ENCODE data around the gene CTBP2. TPM values are rescaled to one million over a fixed set of nuclear protein-coding genes. Genes with fewer than 3 reads are reported as not detected.

The CTBP2 gene
- total RNA-seq, 2 donors from 2014 or later: 107 to 142 TPM

DNA sequence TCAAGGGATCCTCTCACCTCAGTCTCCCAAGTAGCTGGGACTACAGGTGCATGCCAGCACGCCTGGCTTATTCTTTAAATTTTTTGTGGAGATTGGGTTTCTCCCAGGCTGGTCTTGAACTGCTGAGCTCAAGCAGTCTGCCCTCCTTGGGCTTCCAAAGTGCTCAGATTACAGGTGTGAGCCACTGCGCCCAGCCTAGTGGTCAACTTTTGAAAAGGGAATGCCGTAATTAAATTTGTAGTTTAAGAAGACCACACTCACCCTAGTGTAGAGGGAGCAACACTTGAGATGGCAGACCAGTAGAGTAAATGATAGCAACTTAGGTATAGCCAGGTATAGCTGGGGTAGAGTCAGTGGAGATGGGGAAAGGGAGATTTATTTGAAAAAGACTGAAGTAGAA lies 200.8 kb downstream of the CTBP2 start:
- DNase-seq (no peak), ATAC-seq (no peak)
- intact Hi-C loops (cut with DNase I, micrococcal nuclease): no loop called here

DNA sequence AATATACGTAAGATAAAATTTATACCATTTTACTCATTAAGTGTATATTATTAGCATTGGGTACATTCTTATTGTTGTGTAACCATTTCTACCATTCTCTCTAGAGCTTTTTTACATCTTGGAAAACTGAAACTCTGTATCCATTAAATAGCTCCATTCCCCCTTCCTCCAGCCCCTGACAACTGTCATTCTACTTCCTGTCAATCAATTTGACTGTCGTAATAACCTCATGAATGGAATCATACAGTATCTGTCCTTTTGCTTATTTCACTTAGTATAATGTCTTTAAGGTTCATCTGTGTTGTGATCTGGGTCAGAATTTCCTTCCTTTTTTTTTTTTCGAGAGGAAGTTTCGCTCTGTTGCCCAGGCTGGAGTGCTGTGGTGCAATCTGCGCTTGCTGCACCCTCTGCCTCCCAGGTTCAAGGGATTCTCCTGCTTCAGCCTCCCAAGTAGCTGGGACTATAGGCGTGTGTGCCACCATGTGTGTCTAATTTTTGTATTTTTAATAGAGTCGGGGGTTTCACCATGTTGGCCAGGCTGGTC lies 202.9 kb downstream of the CTBP2 start:
- ATAC-seq (no peak), DNase-seq (no peak)
- intact Hi-C loops (cut with DNase I, micrococcal nuclease): no loop called here

DNA sequence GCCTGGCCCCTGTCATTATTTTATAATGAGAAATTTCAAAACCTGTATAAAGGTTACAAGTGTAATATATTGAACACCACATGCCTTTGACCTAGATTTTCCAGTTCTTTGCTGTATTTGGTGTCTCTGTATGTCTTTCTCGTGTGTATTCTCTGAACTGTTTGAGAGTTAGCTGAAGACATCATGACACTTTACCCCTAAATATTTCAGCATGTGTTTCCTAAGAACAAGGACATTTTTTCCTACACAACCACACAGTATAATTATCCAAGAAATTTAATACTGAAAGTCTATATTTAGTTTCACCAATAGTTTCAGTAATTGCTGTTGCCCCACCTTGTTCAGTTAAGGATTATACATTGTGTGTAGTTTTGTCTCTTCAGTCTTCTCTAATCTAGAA lies 203.6 kb downstream of the CTBP2 start:
- DNase-seq (no peak), ATAC-seq (no peak)
- intact Hi-C loops (cut with DNase I, micrococcal nuclease): no loop called here

DNA sequence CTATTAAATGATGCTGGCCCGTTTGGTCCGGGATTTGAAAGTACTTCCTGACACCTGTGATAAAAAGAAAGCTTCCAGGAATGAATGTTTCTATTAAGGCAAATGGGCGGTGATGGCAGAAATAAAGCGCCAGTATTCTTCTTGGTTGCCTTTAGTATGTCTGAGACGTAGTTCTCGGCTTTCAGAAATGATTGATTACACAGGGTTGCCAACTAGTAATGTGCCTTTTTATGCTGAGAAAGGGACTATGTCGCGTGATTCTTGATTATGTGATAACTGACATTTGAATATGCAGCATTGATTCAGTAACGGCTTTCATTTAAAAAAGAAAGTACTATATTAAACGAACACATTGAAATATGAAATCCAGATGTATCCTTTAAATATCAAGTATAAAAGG lies 204.5 kb downstream of the CTBP2 start:
- DNase-seq (no peak), ATAC-seq (no peak)
- intact Hi-C loops (cut with DNase I, micrococcal nuclease): no loop called here

DNA sequence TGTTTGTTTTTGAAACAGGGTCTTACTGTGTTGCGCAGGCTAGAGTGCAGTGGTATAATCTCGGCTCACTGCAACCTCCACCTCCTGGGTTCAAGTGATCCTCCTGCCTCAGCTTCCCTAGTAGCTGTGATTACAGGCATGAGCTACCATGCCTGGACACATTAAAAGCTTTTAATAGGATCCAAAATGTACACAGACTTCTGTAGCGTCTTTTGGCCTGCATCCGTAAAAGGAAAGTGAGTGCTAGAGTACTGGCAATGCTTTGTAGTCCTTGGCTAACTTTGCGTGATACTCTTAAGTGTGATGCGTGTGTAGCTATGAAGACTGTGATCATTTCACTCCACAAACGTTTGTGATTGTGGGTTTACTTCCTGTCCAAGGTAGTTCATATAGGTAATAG lies 205.1 kb downstream of the CTBP2 start:
- intact Hi-C loops (cut with DNase I, micrococcal nuclease): no loop called here
- no peak for ATAC-seq
- DNase-seq: no peak

DNA sequence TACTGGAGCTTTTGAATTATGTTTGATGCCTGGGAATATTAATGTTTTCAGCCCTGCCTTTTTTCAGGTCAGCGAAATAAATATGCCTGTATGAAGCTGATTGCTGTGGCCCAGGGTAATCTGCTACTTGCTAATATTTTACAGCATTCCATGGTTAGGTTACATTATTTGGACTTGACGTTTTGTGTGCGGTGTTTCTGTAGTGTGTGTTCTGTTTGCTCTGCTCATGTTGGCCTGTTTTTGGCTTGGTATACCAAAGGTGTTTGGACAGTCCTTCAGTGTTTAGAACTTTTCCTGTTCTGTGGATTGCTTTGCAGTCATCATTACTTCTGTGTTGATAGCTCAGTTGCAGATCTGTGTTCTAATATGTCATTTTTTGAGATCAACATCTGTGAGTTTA lies 206.9 kb downstream of the CTBP2 start:
- ATAC-seq (no peak), DNase-seq (no peak)
- intact Hi-C loops (cut with DNase I, micrococcal nuclease): no loop called here

DNA sequence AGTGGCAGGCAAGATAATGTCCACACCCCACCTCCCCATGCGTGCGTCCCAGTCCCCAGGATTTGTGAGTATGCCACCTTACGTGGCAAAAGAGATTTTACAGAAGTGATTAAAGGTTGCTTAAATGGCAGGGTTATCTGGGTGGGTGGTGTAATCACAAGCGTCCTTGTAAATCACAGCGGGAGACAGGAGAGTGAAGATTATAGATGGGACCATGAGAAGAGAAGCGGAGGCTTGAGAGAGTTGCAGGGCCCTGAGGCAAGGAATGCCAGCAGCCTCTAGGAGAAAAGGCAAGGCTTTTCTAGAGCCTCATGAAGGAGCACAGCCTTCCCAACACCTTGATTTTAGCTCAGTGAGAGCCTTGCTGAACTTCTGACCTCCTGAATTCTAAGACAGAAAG lies 208.2 kb downstream of the CTBP2 start:
- intact Hi-C loops (cut with DNase I, micrococcal nuclease): no loop called here
- no peak for ATAC-seq
- DNase-seq: no peak

DNA sequence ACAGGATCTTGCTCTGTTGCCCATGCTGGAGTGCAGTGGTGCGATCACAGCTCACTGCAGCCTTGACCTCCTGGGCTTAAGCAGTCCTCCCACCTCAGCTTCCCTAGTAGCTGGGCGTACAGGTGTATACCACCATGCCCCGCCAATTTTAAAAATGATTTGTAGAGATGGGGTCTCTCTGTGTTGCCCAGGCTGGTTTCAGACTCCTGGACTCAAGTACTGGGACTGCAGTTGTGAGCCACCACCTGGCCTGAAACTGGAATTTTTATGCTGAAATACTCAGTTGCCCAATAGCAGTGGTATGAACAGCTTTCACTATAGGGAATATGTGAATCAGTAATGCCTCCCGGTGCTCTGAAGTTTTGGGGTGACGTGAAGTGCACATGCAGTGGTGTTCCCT lies 210.8 kb downstream of the CTBP2 start:
- no peak for ATAC-seq
- intact Hi-C loops (cut with DNase I, micrococcal nuclease): no loop called here
- DNase-seq: no peak

DNA sequence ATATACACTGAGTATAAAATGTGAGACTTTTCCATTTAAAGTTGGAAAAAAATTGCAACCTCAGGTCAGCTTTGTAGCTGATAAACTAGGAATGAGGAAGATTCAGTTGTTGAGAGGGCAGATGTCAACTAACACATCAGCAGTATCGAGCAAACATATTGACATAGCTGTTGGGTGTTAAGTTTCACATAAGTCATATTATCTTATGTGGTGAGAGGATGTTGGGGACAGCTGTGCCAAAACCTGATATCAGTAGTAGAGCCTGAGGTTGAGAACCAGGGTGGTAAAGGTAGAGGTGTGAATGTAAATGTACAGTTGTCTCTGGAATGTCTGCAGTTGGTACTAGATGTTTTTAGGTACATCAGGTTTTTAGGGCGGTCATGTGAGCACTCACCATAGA lies 213.4 kb downstream of the CTBP2 start:
- intact Hi-C loops (cut with DNase I, micrococcal nuclease): no loop called here
- no peak for DNase-seq
- ATAC-seq: peak; percentile 22

DNA sequence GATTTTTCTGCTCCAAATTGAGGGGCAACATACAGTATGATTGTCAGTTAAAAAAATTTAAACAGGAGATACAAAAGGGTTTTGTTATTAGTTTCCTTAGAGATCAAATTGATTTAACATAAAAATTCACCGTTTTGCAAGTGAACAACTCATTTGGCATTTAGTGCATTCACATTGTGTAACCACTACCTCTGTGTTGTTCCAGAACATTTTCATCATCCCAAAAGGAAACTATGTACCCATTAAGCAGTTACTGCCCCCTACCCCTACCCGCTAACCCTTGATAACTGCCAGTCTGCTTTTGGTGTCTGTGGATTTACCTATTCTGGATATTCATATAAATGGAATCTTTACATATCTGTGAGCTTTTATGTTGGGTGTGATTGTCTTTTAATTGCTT lies 215.4 kb downstream of the CTBP2 start:
- ATAC-seq (no peak), DNase-seq (no peak)
- intact Hi-C loops (cut with DNase I, micrococcal nuclease): no loop called here

DNA sequence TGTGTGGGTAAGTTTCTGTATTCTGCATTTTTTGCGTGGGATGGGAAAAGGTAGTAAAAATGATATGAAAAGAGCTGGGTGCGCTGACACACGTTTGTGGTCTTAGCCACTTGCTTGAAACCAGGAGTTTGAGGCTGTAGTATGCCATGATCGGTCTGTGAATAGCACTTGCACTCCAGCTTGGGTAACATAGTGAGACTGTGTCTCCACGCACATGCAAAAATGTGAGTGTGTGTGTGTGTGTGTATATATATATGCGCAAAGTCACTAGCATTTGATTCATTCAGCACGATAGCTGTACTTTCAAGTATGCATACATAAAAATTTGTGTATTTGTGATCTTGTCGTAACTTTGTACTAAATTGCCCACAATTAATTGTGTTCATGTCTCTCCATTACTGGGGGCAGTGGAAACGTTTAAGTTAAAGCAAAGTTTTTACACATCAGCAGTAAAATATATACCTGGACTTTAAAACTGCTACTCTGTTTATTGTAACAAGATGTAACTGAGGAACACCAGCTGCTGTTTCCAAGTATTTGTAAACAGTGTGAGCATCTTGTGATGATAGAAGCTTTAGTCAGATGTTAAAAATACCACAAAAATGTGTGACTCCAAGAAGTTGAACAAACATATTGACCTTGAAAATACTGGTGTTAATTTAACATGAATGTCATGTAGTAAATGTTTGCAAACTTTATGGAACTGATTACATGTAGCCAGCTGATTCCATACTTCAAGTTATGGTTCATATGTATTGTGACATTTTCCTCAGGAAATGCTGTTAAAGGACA lies 216.9 kb downstream of the CTBP2 start:
- intact Hi-C loops (cut with DNase I, micrococcal nuclease): no loop called here
- ATAC-seq: no peak
- DNase-seq: no peak

DNA sequence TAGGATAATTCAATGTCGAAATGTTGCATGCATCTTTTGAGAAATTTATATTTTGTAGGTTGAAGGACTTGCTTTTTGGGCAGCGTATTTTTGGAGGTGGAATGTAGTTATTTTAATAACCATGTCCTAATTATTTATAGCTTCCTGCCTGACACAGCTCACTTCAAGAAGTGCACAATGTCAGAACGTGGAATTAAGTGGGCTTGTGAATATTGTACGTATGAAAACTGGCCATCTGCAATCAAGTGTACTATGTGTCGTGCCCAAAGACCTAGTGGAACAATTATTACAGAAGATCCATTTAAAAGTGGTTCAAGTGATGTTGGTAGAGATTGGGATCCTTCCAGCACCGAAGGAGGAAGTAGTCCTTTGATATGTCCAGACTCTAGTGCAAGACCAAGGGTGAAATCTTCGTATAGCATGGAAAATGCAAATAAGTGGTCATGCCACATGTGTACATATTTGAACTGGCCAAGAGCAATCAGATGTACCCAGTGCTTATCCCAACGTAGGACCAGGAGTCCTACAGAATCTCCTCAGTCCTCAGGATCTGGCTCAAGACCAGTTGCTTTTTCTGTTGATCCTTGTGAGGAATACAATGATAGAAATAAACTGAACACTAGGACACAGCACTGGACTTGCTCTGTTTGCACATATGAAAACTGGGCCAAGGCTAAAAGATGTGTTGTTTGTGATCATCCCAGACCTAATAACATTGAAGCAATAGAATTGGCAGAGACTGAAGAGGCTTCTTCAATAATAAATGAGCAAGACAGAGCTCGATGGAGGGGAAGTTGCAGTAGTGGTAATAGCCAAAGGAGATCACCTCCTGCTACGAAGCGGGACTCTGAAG lies 217.8 kb downstream of the CTBP2 start:
- no peak for DNase-seq
- intact Hi-C loops (cut with DNase I, micrococcal nuclease): no loop called here
- ATAC-seq: no peak

DNA sequence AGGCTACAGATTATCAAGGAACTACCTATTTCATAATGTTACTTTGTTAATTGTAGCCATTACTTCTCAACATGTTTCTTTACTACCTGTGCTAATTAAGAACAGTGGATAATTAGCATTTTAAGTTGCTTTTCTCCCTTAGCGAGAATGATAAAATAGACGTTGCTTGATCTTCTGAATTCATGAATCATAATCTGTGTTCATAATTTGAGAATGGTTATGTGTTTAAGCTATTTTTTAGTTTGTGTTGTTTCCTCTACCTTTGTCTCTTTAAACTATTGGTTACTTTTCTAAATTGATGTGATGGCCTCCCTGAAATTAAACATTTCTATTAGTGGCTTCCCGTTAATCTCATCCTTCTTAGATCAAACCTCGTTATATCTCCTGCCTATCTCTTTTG lies 218.5 kb downstream of the CTBP2 start, which contains the start of gene ZRANB1:
ZRANB1 (plus strand) TSS at position 301 of the 400 bp plus-strand sequence. CDS start 371 bp downstream, outside the sequence.
- DNase-seq: no peak
- intact Hi-C loops (cut with DNase I, micrococcal nuclease): no loop called here
- ATAC-seq: no peak

DNA sequence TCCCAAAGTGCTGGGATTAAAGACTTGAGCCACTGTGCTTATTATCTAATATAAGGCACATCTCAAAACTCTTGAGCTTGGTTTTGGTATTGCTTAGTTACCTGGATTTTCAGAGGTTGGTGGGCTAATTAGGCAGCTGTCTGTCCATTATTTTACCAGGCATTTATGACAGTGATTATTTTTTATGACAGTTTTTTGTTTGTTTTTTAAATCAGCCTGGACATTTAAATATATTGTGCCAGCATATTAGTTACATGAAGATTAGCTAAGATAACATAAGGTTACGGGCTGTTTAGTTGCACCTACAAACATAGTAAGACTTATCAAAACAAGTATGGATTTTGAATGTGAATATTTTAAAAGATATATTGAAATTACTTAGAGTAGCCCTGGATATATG lies 221.1 kb downstream of the CTBP2 start:
- DNase-seq (no peak), ATAC-seq (no peak)
- intact Hi-C loops (cut with DNase I, micrococcal nuclease): no loop called here

DNA sequence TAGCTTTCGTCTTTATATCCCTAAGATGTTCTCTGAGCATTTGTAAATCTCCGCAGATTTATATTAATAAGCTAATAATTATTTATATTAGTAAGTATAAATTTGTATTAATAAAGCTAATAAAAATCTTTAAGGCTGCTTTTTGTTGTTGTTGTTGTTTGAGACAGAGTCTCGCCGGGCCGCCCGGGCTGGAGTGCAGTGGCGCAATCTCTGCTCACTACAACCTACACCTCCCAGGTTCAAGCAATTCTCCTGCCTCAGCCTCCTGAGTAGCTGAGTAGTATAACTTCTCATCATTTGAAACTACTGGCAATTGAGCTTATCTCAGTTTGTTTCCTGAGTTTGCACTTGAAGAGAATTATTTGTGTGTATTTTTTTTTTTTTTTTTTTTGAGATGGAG lies 223.6 kb downstream of the CTBP2 start:
- intact Hi-C loops (cut with DNase I, micrococcal nuclease): no loop called here
- DNase-seq: no peak
- ATAC-seq: no peak

DNA sequence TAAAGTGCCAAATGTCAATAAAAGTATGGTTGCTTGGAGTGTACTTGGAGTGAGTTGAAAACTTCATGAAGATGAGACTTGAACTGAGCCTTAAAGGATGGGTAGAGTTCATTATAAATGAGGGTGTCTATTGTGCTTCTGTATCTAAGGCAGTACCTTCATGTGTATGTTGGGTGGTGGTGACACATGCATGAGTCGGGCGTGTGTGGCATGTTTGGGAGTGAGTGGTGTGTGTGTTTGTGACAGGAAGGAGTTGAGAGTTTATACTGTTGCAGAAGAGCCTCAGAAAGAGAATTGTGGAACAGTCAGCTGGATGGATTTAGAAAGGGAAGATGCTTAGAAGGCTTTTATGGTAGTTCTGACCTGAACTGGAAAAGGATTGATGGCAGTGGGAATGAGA lies 224.4 kb downstream of the CTBP2 start:
- ATAC-seq (no peak), DNase-seq (no peak)
- intact Hi-C loops (cut with DNase I, micrococcal nuclease): no loop called here

Data from left colon (tissue), 2 donors.